NCI-H128 (cell line): ENCODE measurements around the gene SLC4A5.
"Not testable (repeated sequence)": the region's sequence is repeated elsewhere in the genome, so short reads cannot be mapped to it uniquely, and the experiment has no call there.

Source experiments
- DNase-seq: peaks from one replicate; lab custom pipeline; 2025; ENCODE audit not compliant: unreplicated experiment; lab: John Stamatoyannopoulos, UW

SLC4A5 gene

DNA sequence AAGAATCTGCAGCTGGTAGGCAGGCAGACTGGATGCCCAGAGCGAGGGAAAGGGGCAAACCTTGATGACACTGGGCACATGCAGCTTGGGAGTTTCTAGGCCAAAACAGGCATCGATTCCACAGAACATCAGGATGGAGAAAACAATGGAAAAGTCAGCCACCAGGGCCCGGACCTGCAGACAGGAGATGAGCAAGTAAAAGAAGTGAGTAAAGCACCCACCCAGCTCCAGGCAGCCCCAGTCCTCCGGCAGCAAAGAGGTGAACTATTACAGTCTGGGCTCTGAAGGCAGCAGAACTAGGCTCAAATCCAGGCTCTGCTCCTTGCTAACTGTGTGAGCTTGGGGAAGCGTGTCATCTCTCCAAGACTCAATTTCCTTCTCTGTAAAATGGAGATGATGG lies 108.2 kb downstream of the SLC4A5 start:
- no peak for DNase-seq

DNA sequence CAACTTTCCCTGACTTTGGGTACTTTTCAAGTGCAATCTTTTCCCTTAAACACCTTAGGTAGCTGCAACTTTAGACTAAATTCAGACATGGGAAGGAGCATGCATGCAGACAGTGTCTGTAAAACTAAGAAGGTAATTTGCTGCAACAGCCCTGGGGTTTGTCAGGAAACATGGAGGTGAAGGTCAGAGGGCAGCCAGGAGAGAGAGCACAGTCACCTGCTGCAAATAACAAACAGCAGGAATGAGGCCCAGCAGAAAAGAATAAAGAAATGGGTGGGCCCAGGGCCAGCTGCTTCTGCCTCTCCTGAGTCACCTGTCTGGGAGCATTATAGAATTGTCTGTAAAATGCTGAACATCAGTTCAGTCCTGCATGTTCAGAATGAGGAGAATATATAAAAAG lies 109.6 kb downstream of the SLC4A5 start:
- no peak for DNase-seq

GRCh38 chr2:74232426-74232825 lies 110.8 kb downstream of the SLC4A5 start:
- no peak for DNase-seq

DNA sequence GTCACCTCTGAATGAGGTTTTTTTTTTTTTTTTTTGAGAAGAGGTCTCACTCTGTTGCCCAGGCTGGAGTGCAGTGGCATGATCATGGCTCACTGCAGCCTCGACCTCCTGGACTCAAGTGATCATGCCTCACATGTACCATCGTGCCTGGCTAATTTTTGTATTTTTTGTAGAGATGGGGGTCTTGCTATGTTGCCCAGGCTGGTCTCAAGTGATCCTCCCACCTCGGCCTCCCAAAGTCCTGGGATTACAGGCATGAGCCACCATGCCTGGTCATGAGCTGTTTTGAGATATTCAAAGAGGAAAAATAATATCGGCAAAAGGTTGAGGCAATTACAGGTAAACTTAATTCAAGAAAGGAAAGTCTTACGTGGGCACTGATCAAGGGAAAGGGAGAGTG lies 113.4 kb downstream of the SLC4A5 start:
- not testable (repeated sequence) for DNase-seq

DNA sequence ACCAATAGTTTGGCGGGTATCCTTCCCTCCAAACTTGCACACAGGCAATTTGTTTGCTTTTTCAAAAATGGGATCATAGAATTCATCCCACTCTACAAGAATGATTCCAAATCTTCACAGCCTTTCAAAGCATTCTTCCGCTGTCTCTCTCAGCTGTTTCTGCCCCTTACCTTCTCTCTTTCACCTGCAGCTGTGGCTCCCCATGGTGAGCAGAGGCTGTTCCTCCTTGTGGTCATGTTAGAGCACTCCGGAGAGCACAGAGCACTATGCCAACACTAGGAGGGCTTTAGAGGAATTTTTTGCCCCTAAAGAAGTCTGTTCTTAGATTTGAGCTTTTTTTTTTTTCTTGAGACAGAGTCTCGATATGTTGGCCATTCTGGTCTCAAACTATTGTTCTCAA lies 114.4 kb downstream of the SLC4A5 start:
- no peak for DNase-seq

DNA sequence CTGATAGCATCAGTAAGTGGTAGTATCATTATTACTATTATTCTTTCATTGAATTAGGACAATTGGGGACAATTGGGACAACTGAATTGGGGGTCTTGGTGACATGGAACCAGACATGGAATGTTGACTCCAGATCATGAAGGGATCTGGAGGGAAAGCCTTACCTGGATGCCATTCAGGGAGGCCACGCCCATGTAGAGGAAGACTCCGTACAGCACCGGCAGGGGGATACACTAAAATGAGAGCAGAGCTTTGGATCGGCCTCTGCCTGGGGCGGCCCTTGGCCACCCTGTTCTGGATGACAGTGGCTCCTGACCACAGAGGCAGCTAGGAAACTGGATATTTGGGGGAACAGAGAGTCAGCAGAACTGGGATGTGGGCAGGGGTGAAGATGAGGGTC lies 115.6 kb downstream of the SLC4A5 start:
- no peak for DNase-seq

DNA sequence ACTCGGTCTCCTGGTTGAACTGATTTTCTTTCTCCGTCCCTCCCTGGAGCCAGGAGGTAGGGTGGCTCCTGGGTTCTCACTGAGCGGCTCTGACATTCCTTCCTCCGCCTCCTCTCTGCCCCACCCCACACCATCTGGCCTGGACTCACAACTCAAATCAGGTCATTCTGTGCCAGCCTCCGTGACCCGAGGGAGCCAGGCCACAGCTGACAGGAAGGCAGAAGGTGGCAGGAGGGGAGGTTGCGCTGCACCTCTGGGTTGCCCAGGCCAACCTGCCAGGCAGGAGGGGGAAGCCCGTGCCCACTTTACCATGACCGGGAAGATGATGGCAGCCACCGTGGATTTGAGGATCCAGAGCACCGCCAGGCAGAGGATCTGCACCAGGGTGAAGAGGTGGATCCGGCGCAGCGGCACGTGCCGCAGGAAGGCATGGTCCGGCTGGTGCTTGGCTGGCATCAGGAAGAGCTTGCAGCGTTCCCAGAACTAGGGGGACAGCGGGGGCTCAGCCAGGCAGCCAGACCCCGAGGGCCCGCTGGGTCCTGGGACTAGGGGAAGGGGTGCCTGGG lies 116.5 kb downstream of the SLC4A5 start:
- no peak for DNase-seq

GRCh38 chr2:74225698-74226459 lies 117.3 kb downstream of the SLC4A5 start:
- no peak for DNase-seq

DNA sequence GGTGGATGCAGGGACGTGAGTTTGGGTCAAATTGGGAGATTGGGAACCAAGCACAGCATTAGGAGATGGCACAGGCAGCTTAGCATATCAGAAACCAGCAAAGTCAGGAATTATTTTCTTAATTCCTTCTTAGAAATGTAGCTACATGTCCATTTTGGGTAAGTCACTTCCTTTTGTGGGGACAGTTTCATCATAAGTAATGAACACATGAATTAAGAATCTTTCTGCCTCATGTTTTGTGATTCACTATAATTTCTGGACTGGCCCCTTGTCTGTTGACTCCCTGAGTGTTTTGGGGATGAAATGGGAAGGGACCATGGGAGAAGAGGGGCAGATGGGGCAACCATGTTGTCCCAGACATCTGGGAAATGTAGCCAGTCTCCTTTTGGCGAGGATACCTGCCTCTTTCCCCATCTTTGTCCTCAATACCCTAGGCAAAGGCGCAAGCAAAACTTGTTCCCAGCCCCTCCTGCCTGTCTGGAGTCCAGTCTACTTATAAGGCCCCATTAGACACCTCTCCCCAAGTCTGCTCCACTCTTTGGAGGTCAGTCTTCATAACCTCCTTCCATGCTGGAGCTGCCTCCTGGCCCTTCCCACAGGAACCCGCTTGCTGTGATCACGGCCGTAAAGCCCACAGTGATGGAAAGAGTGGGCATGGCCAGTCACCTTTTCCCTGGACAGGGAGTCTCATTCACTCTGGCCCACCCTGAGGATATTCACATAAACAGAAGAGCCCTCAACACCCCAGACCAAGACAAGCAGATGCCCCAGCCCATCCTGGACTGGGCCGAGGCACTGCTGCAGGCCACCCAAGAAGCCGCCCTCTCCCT lies 119.1 kb downstream of the SLC4A5 start:
- DNase-seq = no peak

DNA sequence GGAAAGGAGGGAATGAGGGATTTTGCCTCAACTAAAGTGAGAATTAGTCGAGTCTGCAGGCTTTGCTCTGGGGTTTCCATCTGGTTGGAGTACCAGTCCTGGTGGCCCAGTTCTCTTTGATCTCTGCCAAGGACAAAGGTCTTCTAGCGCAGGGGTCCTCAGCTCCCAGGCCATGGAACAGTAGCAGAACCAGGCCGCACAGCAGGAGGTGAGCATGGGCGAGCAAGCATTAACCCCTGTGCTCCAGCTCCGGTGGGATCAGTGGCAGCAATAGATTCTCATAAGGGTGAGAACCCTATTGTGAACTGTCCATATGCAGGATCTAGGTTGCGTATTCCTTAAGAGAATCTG lies 120.9 kb downstream of the SLC4A5 start:
- no peak for DNase-seq

- no peak for DNase-seq
Observed at GRCh38 chr2:74221604-74222299, 121.5 kb downstream of the SLC4A5 start.

GRCh38 chr2:74221091-74221490 lies 122.1 kb downstream of the SLC4A5 start:
- DNase-seq = no peak

DNA sequence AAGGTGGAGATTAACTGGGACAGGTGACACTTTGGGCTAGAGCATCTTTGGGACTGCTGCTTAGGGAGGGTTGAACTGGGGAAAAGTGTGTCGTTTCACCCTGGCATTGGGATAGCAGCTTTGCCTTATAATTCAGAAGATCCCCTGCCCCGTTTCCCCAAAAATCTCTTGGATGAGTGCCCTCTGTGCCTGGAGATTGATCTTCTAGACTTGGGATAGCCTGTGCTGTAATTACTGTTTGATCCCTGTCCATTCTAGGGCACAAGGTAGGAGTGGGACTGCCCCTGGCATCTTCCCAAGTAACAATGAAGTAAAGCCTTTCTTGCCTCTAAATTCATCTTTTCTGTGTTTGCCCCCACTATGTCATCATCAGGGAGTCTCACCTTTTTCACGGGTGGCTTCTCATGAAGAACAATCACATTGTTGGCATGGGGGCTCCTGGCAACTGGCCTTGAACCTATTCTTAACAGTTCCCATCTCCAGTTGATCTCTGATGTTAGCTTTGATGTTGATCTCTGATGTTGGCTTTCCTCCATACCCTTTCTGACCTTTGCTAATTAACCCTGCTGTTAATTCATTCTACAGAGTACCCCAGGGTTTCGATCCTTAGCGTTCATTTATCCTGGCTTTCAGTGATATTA lies 123.2 kb downstream of the SLC4A5 start:
- no peak for DNase-seq

DNA sequence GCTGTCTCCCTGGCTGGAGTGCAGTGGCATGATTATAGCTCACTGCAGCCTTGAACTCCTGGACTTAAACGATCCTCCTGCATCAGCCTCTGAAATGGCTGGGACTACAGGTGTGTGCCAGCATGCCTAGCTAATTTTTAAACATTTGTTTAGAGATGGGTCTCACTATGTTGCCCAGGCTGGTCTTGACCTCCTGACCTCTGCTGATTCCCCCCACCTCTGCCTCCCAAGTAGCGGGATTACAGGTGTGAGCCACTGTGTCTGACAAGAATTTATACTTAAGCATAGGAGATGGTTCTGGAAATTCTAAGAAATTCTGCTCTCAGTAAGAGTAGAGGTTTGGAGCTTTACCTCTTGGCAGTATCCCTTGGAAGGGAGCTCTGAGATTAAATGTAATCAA lies 126.6 kb downstream of the SLC4A5 start:
- no peak for DNase-seq

DNA sequence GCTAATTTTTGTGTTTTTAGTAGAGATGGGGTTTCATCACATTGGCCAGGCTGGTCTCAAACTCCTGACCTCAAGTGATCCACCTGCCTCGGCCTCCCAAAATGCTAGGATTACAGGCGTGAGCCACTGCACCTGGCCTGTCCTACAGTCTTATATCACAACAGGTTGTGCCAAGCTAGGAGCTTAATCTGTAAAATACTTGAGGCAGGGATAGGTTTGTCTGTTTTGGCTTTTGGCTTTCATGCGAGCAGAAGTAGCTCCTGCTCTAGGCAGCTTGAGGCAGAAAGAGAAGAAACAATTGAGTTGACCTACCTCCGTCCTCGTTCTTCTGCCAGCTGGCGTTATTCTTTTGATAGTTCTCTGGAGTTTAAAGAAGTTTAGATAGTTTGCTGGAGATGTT lies 127.4 kb downstream of the SLC4A5 start:
- DNase-seq = not testable (repeated sequence)

DNA sequence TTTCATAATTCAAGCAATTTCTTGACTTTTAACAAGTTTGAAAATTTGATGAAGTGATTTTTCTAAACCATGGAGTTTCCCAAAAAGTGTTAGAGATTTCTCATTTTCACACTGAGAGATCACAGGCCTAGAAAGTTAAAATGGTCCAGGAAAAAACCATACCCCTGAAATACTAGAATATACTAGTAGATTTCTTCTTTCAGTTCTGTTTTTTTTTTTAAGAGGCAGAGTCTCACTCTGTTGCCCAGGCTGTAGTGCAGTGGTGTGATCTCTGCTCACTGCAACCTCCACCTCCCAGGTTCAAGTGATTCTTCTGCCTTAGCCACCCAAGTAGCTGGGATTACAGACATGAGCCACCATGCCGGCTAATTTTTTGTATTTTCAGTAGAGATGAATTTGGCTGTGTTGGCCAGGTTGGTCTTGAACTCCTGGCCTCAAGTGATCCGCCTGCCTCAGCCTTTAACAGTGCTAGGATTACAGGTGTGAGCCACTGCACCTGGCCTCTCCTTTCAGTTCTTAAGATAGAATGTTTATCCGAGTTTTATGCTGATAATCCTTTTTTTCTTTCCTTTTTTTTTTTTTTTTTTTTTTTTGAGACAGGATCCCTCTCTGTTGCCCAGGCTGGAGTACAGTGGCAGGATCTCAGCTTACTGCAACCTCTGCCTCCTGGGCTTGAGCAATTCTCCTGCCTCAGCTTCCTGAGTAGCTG lies 130.4 kb downstream of the SLC4A5 start:
- DNase-seq = no peak

GRCh38 chr2:74206180-74206688 lies 137.0 kb downstream of the SLC4A5 start:
- DNase-seq = no peak

- DNase-seq = no peak
Observed at GRCh38 chr2:74205596-74205995, 137.6 kb downstream of the SLC4A5 start.

DNA sequence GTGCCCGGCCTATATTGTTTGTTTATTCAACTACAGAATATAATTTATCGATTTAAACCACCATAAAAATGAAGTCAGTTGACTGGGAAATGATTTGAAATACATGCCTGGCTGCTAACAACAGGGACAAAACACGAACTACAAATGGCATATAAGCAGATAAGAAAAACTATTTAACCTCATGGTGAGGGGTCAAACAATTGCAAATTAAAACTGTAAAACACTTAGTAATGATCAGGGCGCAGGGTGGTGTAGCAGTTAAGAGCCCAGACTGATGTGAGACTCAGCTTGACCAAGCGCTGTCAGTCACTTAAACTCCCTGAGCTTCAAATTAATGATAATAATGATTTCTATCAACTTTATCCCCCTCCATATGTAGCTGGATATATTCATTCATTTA lies 138.1 kb downstream of the SLC4A5 start:
- DNase-seq = no peak

DNA sequence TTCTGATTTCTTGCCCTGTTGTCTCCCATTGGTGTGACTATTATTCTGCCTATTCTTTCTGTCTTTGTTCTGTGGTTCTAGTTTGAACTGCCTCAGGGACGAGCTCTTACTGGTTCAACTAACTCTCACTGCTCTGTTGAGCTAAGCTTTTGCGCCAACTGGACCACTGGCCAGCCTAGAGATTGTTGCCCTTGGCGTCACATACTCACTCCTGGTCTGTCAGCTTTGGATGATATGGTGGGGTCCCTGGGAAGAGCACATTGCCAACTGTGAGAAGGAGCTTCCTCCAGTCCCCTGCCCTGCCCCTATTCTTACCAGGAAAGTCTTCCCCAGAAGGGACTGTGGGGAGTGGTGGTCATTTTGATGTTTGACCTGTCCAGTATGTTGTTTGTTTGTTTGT lies 138.8 kb downstream of the SLC4A5 start:
- DNase-seq = no peak
